HG03108 (cell line): ENCODE results near the gene NF1.
"Not testable (repeated sequence)": the region's sequence is repeated elsewhere in the genome, so short reads cannot be mapped to it uniquely, and the experiment has no call there.

Source experiments
- ATAC-seq: cut with Tn5 transposase; IDR thresholded peaks from one replicate; pipeline ENCODE4 v1.9.1; 2021; ENCODE audit warnings: moderate library complexity; ENCODE audit not compliant: unreplicated experiment

The NF1 gene

GRCh38 chr17:31249835-31250141 is 155.0 kb downstream of the NF1 start:
- no peak for ATAC-seq

GRCh38 chr17:31250229-31250628 is 155.5 kb downstream of the NF1 start:
- ATAC-seq: peak; percentile 59

GRCh38 chr17:31251105-31251969 is 156.6 kb downstream of the NF1 start:
- no peak for ATAC-seq

GRCh38 chr17:31251970-31252328 is 157.2 kb downstream of the NF1 start:
- ATAC-seq: no peak

GRCh38 chr17:31252741-31253140 is 158.0 kb downstream of the NF1 start:
- ATAC-seq: no peak

- ATAC-seq: no peak
These were observed 159.9 kb downstream of the NF1 start for GRCh38 chr17:31254654-31255053.

- no peak for ATAC-seq
These were observed 162.2 kb downstream of the NF1 start for GRCh38 chr17:31256936-31257335.

GRCh38 chr17:31260151-31260550 is 165.4 kb downstream of the NF1 start:
- no peak for ATAC-seq

- ATAC-seq: no peak
These were observed 166.8 kb downstream of the NF1 start for GRCh38 chr17:31261601-31262000.

GRCh38 chr17:31262923-31263322 is 168.1 kb downstream of the NF1 start:
- not testable (repeated sequence) for ATAC-seq

- ATAC-seq: no peak
These were observed 171.3 kb downstream of the NF1 start for GRCh38 chr17:31266042-31266441.

GRCh38 chr17:31269036-31269577 is 174.3 kb downstream of the NF1 start:
- no peak for ATAC-seq

- ATAC-seq: no peak
These were observed 174.8 kb downstream of the NF1 start for GRCh38 chr17:31269578-31269983.

GRCh38 chr17:31272236-31272635 is 177.5 kb downstream of the NF1 start:
- ATAC-seq: no peak

GRCh38 chr17:31272803-31273202 is 178.0 kb downstream of the NF1 start:
- no peak for ATAC-seq

- ATAC-seq: no peak
These were observed 178.7 kb downstream of the NF1 start for GRCh38 chr17:31273516-31273915.

- ATAC-seq: no peak
These were observed 179.5 kb downstream of the NF1 start for GRCh38 chr17:31274252-31274651.

GRCh38 chr17:31275116-31275515 is 180.3 kb downstream of the NF1 start:
- no peak for ATAC-seq

- no peak for ATAC-seq
These were observed 184.6 kb downstream of the NF1 start for GRCh38 chr17:31279401-31279800.

GRCh38 chr17:31281061-31281460 is 186.3 kb downstream of the NF1 start:
- ATAC-seq: no peak

- ATAC-seq: no peak
These were observed 189.1 kb downstream of the NF1 start for GRCh38 chr17:31283841-31284240.

GRCh38 chr17:31286587-31286986 is 191.8 kb downstream of the NF1 start:
- no peak for ATAC-seq

- not testable (repeated sequence) for ATAC-seq
These were observed 193.2 kb downstream of the NF1 start for GRCh38 chr17:31287932-31288331.
